Stimulated activated CD8-positive, alpha-beta memory T cell treated with anti-CD3 and anti-CD28 coated beads, Interleukin-12 subunit alpha, Interleukin-12 subunit beta, amount 100 ng/mL, for 24 hours (primary cell): Measurements from ENCODE around the gene ASXL3.

Source experiments
- DNase-seq: peaks from one replicate; pipeline ENCODE4 v3.0.0-alpha.2; 2020; ENCODE audit errors: extremely low read depth

The ASXL3 gene

GRCh38 chr18:33716061-33716683 lies 138.2 kb downstream of the ASXL3 start:
- DNase-seq: no peak

DNA sequence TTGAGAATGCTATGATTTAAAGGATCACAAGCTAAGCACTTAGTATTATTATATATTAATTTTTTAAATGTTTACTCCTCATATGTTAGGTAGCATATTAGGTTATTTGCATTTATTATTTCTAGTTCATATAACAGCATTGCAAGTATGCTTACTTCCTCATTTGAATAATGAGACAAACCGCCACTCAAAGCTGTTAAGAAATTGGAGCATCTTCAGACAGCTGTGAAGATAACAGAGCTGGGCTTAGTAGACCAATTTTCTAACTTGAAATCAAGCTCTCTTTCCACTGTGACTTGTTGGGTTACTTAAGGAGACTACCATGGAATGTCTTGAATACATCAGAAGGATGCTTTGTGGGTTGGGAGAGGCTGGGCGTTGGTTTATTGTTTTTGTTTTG lies 139.3 kb downstream of the ASXL3 start:
- no peak for DNase-seq

GRCh38 chr18:33720133-33720532 lies 142.1 kb downstream of the ASXL3 start:
- DNase-seq: no peak

DNA sequence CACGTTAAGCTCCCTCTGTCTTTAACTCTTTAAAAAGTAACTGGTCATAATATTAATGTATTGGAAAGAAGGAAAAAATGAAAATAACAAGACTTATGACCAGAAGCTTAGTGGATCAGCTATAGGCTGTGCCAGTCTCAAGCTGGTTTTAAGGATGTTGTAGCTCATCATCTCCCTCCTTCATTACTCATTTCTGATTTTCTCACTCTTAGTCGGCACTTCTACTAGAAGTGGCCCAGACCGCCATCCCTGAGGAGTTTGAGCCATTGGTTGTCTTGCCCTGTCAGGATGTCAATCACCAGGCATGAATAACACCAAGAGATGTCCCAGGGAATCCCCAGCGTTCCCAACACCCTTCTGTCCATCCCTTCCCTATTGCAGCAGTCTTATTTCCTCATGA lies 151.5 kb downstream of the ASXL3 start:
- no peak for DNase-seq

- no peak for DNase-seq
These were observed 155.4 kb downstream of the ASXL3 start for GRCh38 chr18:33733376-33733775.

DNA sequence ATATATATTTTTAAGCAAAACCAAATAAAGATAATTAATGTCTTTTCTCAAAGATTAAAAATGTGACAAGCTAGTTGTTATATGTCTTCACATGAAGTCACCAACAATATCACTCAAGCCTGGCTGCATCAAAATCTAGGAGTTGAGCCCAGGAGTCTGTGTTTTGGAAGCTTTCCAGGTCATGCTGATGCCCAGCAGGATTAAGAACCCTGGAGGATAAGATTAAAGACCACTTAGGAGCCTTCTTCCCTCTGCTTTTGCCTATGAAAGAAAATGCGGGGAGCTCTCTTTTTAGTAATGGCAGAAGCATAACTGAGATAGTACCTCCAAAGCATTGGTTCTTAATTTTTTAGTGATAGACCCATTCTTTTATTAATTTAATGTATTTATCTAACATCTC lies 157.4 kb downstream of the ASXL3 start:
- no peak for DNase-seq

- no peak for DNase-seq
These were observed 163.7 kb downstream of the ASXL3 start for GRCh38 chr18:33741760-33742159.

DNA sequence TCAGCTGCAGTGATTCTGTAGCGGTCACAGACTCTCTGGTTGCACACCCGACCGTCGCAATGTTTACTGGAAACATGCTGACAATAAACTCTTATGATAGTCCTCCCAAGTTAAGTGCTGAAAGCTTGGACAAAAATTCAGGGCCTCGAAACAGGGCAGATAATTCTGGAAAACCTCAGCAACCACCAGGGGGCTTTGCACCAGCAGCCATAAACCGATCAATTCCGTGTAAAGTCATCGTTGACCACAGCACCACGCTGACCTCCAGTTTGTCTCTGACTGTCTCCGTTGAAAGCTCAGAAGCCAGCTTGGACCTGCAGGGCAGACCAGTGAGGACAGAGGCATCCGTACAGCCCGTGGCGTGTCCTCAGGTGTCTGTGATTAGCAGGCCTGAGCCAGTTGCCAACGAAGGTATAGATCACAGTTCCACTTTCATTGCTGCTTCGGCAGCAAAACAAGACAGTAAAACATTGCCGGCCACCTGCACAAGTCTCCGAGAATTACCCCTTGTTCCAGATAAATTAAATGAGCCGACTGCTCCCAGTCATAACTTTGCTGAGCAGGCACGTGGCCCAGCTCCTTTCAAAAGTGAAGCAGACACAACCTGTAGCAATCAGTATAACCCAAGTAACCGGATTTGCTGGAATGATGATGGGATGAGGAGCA lies 166.1 kb downstream of the ASXL3 start:
- DNase-seq: no peak

GRCh38 chr18:33745151-33745795 lies 167.3 kb downstream of the ASXL3 start:
- no peak for DNase-seq

GRCh38 chr18:33745871-33746545 lies 168.0 kb downstream of the ASXL3 start:
- no peak for DNase-seq

GRCh38 chr18:33749834-33750233 lies 171.8 kb downstream of the ASXL3 start:
- DNase-seq: no peak

- no peak for DNase-seq
These were observed 172.3 kb downstream of the ASXL3 start for GRCh38 chr18:33750366-33750765.

- DNase-seq: no peak
These were observed 173.7 kb downstream of the ASXL3 start for GRCh38 chr18:33751613-33752221.

DNA sequence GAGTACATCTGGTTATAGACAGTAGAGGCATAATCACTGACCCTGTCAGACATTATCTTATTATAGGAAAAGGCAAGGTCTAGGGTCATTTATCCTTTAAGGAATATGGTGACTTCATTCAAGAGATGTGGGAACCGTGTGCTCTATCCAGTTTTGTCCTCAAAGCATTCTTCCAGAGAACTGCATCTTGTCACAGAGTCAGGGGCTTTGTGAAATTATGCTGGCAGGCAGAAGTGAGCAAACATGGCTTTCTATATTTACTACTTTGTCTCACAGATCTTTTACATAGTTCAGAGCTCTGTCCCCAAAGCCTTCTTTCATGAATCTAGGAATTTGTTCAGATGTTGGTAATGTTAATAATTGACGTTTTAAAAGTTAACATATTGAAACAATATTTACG lies 177.4 kb downstream of the ASXL3 start:
- DNase-seq: no peak

- DNase-seq: no peak
These were observed 178.0 kb downstream of the ASXL3 start for GRCh38 chr18:33755931-33756560.

GRCh38 chr18:33757037-33757436 lies 179.0 kb downstream of the ASXL3 start:
- DNase-seq: no peak

- DNase-seq: no peak
These were observed 183.3 kb downstream of the ASXL3 start for GRCh38 chr18:33761363-33761762.

GRCh38 chr18:33781429-33781828 lies 203.4 kb downstream of the ASXL3 start:
- no peak for DNase-seq
